Measurements from ENCODE around the gene CSPG4. TPM values are rescaled to one million over a fixed set of nuclear protein-coding genes. Genes with fewer than 3 reads are reported as not detected.
"Not testable (repeated sequence)": the region's sequence is repeated elsewhere in the genome, so short reads cannot be mapped to it uniquely, and the experiment has no call there.

The CSPG4 gene
- total RNA-seq, 2 experiments from 2014 or later = not detected

- peaks cover 7% of the 10 kb centered on the region for H3K4me1 Mint-ChIP-seq
- no peaks in the 10 kb centered on the region for H3K9me3 Mint-ChIP-seq
- H3K36me3 Mint-ChIP-seq = no peaks in the 10 kb centered on the region
- H3K4me3 Mint-ChIP-seq = no peak overlapping the region
- no peak overlapping the region for H3K27ac Mint-ChIP-seq
- DNase-seq = no peak
- peaks cover 6% of the 10 kb centered on the region for H3K27me3 Mint-ChIP-seq
Measured at GRCh38 chr15:75750261-75751050, 37.8 kb upstream of the CSPG4 start.

GRCh38 chr15:75749820-75750219, 37.2 kb upstream of the CSPG4 start:
- Mint-ChIP-seq H3K9me3 (no peaks in the 10 kb centered on the region), H3K4me3 (no peak overlapping the region), H3K27ac (no peak overlapping the region), H3K4me1 (peaks cover 7% of the 10 kb centered on the region), H3K27me3 (peaks cover 9% of the 10 kb centered on the region), H3K36me3 (no peaks in the 10 kb centered on the region)
- DNase-seq = no peak

GRCh38 chr15:75748882-75749281, 36.2 kb upstream of the CSPG4 start:
- peak; percentile 62 for DNase-seq
- Mint-ChIP-seq H3K27ac (peak overlapping the region; percentile 63), H3K4me3 (peak overlapping the region; percentile 32)
- H3K4me1 Mint-ChIP-seq, H3K36me3 Mint-ChIP-seq, H3K27me3 Mint-ChIP-seq, H3K9me3 Mint-ChIP-seq: not testable (repeated sequence)

- H3K4me3 Mint-ChIP-seq, H3K9me3 Mint-ChIP-seq, DNase-seq, H3K27ac Mint-ChIP-seq, H3K36me3 Mint-ChIP-seq, H3K4me1 Mint-ChIP-seq, H3K27me3 Mint-ChIP-seq: not testable (repeated sequence)
Measured at GRCh38 chr15:75747121-75747520, 34.5 kb upstream of the CSPG4 start.

GRCh38 chr15:75745305-75745704, 32.7 kb upstream of the CSPG4 start:
- Mint-ChIP-seq H3K36me3 (no peaks in the 10 kb centered on the region), H3K27ac (no peak overlapping the region), H3K4me1 (peaks cover 7% of the 10 kb centered on the region), H3K4me3 (no peak overlapping the region), H3K27me3 (peaks cover 5% of the 10 kb centered on the region), H3K9me3 (no peaks in the 10 kb centered on the region)
- no peak for DNase-seq

GRCh38 chr15:75742346-75742745, 29.7 kb upstream of the CSPG4 start:
- not testable (repeated sequence) for H3K9me3 Mint-ChIP-seq, H3K36me3 Mint-ChIP-seq, H3K4me3 Mint-ChIP-seq, H3K27me3 Mint-ChIP-seq, DNase-seq, H3K27ac Mint-ChIP-seq, H3K4me1 Mint-ChIP-seq

- Mint-ChIP-seq H3K27me3 (no peaks in the 10 kb centered on the region), H3K27ac (no peak overlapping the region), H3K36me3 (no peaks in the 10 kb centered on the region), H3K4me3 (peak overlapping the region; percentile 64), H3K9me3 (no peaks in the 10 kb centered on the region), H3K4me1 (peaks cover 8% of the 10 kb centered on the region)
- no peak for DNase-seq
Measured at GRCh38 chr15:75739791-75740190, 27.1 kb upstream of the CSPG4 start.

GRCh38 chr15:75738647-75739325, 26.1 kb upstream of the CSPG4 start:
- peak; percentile 91 for DNase-seq
- no peaks in the 10 kb centered on the region for H3K36me3 Mint-ChIP-seq
- no peaks in the 10 kb centered on the region for H3K9me3 Mint-ChIP-seq
- H3K27ac Mint-ChIP-seq = peak overlapping the region; percentile 78
- H3K4me1 Mint-ChIP-seq = peaks cover 8% of the 10 kb centered on the region
- no peaks in the 10 kb centered on the region for H3K27me3 Mint-ChIP-seq
- H3K4me3 Mint-ChIP-seq = peak overlapping the region; percentile 87

- Mint-ChIP-seq H3K36me3 (no peaks in the 10 kb centered on the region), H3K27ac (peak overlapping the region; percentile 71), H3K9me3 (no peaks in the 10 kb centered on the region), H3K4me3 (peak overlapping the region; percentile 87), H3K27me3 (no peaks in the 10 kb centered on the region), H3K4me1 (peaks cover 8% of the 10 kb centered on the region)
- no peak for DNase-seq
Measured at GRCh38 chr15:75738014-75738646, 25.5 kb upstream of the CSPG4 start.

GRCh38 chr15:75737116-75738013, 24.7 kb upstream of the CSPG4 start:
- not testable (repeated sequence) for H3K9me3 Mint-ChIP-seq, H3K36me3 Mint-ChIP-seq, DNase-seq, H3K27me3 Mint-ChIP-seq
- Mint-ChIP-seq H3K27ac (peak overlapping the region; percentile 71), H3K4me1 (peaks cover 14% of the 10 kb centered on the region), H3K4me3 (peak overlapping the region; percentile 87)

GRCh38 chr15:75736256-75736655, 23.6 kb upstream of the CSPG4 start:
- peaks cover 23% of the 10 kb centered on the region for H3K4me1 Mint-ChIP-seq
- H3K4me3 Mint-ChIP-seq = no peak overlapping the region
- DNase-seq = no peak
- no peaks in the 10 kb centered on the region for H3K36me3 Mint-ChIP-seq
- peaks cover 14% of the 10 kb centered on the region for H3K27me3 Mint-ChIP-seq
- no peaks in the 10 kb centered on the region for H3K9me3 Mint-ChIP-seq
- H3K27ac Mint-ChIP-seq = no peak overlapping the region

GRCh38 chr15:75734861-75735760, 22.5 kb upstream of the CSPG4 start:
- not testable (repeated sequence) for DNase-seq, H3K4me3 Mint-ChIP-seq, H3K9me3 Mint-ChIP-seq, H3K27ac Mint-ChIP-seq, H3K36me3 Mint-ChIP-seq
- H3K27me3 Mint-ChIP-seq = peaks cover 14% of the 10 kb centered on the region
- H3K4me1 Mint-ChIP-seq = peaks cover 23% of the 10 kb centered on the region

GRCh38 chr15:75733761-75734651, 21.4 kb upstream of the CSPG4 start:
- Mint-ChIP-seq H3K4me1 (peaks cover 19% of the 10 kb centered on the region), H3K9me3 (no peaks in the 10 kb centered on the region), H3K4me3 (no peak overlapping the region), H3K27ac (no peak overlapping the region), H3K36me3 (no peaks in the 10 kb centered on the region), H3K27me3 (peaks cover 14% of the 10 kb centered on the region)
- no peak for DNase-seq
